ENCODE results near the gene DCST1. TPM values are rescaled to one million over a fixed set of nuclear protein-coding genes. Genes with fewer than 3 reads are reported as not detected.

Gene DCST1
- total and polyA plus RNA-seq, 2 of the 4 experiments (the other 2 are of a cell fraction) = not detected

- Histone ChIP-seq H3K18ac (ENCODE audit: low read depth, low read length) (no peak overlapping the region), H4K8ac (ENCODE audit: low read depth in 2 of 2, low read length in 2 of 2) (no peak overlapping the region), H2BK15ac (ENCODE audit: low read depth, low read length) (no peak overlapping the region), H3K56ac (ENCODE audit: extremely low read depth, insufficient read depth, low read length) (no peak overlapping the region), H2AK9ac (replicated peaks; ENCODE audit: low read depth, low read length, poor library complexity) (no peak overlapping the region), H4K91ac (ENCODE audit: insufficient read depth, low read depth, low read length) (no peak overlapping the region), H3K14ac (replicated peaks; ENCODE audit: low read depth, low read length) (no peak overlapping the region), H3K9ac (ENCODE audit: low read depth, low read length) (no peak overlapping the region), H2BK120ac (ENCODE audit: low read depth, low read length) (no peak overlapping the region), H3K23ac (ENCODE audit: low read depth, low read length) (no peak overlapping the region), H3K9me3 (ENCODE audit: control insufficient read depth, insufficient read depth, low read length) (no peaks in the 10 kb centered on the region), H3K36me3 (ENCODE audit: control insufficient read depth, insufficient read depth, low read length) (peaks cover 13% of the 10 kb centered on the region), H3K27me3 (ENCODE audit: control insufficient read depth, insufficient read depth, low read length) (no peaks in the 10 kb centered on the region), H3K4ac (ENCODE audit: low read depth, low read length) (no peak overlapping the region), H3K79me1 (ENCODE audit: low read depth in 1 of 2, low read length in 2 of 2) (peaks cover 10 to 13% of the 10 kb centered on the region in 2 experiments), H2BK20ac (ENCODE audit: low read depth, low read length) (no peak overlapping the region), H2BK5ac (ENCODE audit: low read depth, low read length, poor library complexity, severe bottlenecking) (no peak overlapping the region), H4K5ac (ENCODE audit: low read depth, low read length) (no peak overlapping the region), H3K27ac (ENCODE audit: insufficient read depth, low read length) (no peak overlapping the region), H2AFZ (replicated peaks; ENCODE audit: low read length, poor library complexity) (no peak overlapping the region), H2AK5ac (ENCODE audit: low read depth, low read length) (no peak overlapping the region), H3K4me1 (ENCODE audit: control insufficient read depth, insufficient read depth, low read length) (peaks cover 4% of the 10 kb centered on the region; the same call in 1 of the 2 replicates), H4K20me1 (ENCODE audit: insufficient read depth, low read length) (peaks cover 13% of the 10 kb centered on the region), H3K4me2 (ENCODE audit: low read depth, low read length) (no peak overlapping the region), H3K4me3 (ENCODE audit: insufficient read depth, low read depth, low read length) (no peak overlapping the region), H3K9me1 (ENCODE audit: insufficient read depth, low read length) (no peaks in the 10 kb centered on the region)
- no TSS peak for BruUV-seq (replicated peaks)
- TF ChIP-seq MXI1 (IDR thresholded peaks at IDR 0.05; ENCODE audit: borderline replicate concordance, low read depth, low read length) = no peak
- no peak for TF ChIP-seq NFE2L2 (IDR thresholded peaks at IDR 0.05; ENCODE audit: low read depth, low read length)
- no peak for TF ChIP-seq FOS (IDR thresholded peaks at IDR 0.05; ENCODE audit: low read depth, low read length)
- no peak for TF ChIP-seq MAZ (IDR thresholded peaks at IDR 0.05; ENCODE audit: borderline replicate concordance, low read depth, low read length)
- no peak for TF ChIP-seq USF2 (IDR thresholded peaks at IDR 0.05; ENCODE audit: low read depth, low read length)
- no peak for TF ChIP-seq CTCF (conservative IDR thresholded peaks at IDR 0.05; ENCODE audit: low read depth, low read length)
- TF ChIP-seq SMC3 (IDR thresholded peaks at IDR 0.05; ENCODE audit: low read depth, low read length) = no peak
- TF ChIP-seq CEBPB (IDR thresholded peaks at IDR 0.05; ENCODE audit: low read depth, low read length) = no peak
- no peak for TF ChIP-seq POLR2A (IDR thresholded peaks at IDR 0.05; ENCODE audit: low read depth, low read length)
- TF ChIP-seq BHLHE40 (IDR thresholded peaks at IDR 0.05; ENCODE audit: low read depth, low read length) = no peak
- TF ChIP-seq RCOR1 (IDR thresholded peaks at IDR 0.05; ENCODE audit: insufficient replicate concordance, low read length) = no peak
- intact Hi-C loops (cut with micrococcal nuclease) (loop anchor here (2.0 to 5.0 kb wide), 2 partner anchors 103 to 502 kb away; partner anchors contain the start of genes PBXIP1 and UBE2Q1), in situ Hi-C loops (cut with MboI; ENCODE audit: low sequenced_read_pairs) (no loop called here), dilution Hi-C loops (cut with HindIII; ENCODE audit: low sequenced_read_pairs, unreplicated experiment) (no loop called here)
- ChIA-PET CTCF (interaction anchor here (1.5 kb wide), 1 partner anchor 16 kb away, joined by 12 read pairs; no protein-coding TSS in a partner anchor), POLR2A (ENCODE audit: unreplicated experiment) (no interaction called here)
- ATAC-seq (ENCODE audit: low read depth) = no peak
- 80% methylated on average over 1 of the region's 8 CpGs; no CpG with 5 or more reads in 1 of the 2 experiments for WGBS, 2 experiments (ENCODE audit: extremely low coverage in 2 of 2, insufficient read length in 1 of 2)
- DNase-seq = no peak
Observed at GRCh38 chr1:155060736-155061135, 27.1 kb downstream of the DCST1 start.

Data from IMR-90 (cell line).